Measurements from ENCODE around the gene HOXC6. TPM values are rescaled to one million over a fixed set of nuclear protein-coding genes. Genes with fewer than 3 reads are reported as not detected.

The HOXC6 gene
- total and polyA plus RNA-seq, 2 of the 13 experiments (the other 11 are each of a cell fraction or from before 2014, with no cell fraction given), result not detected

- TF ChIP-seq THAP11 (CRISPR knock-in tag; IDR thresholded peaks at IDR 0.05) (no peak), TCF7L2 (IDR thresholded peaks at IDR 0.05; ENCODE audit: low read depth, low read length) (no peak), ZNF607 (CRISPR knock-in tag; IDR thresholded peaks at IDR 0.05; ENCODE audit: borderline replicate concordance) (no peak), SMAD3 (CRISPR knock-in tag; IDR thresholded peaks at IDR 0.05) (no peak), ZNF484 (CRISPR knock-in tag; IDR thresholded peaks at IDR 0.05; ENCODE audit: borderline replicate concordance, low read depth) (no peak)
Measured at GRCh38 chr12:54017027-54017788, 11.0 kb upstream of the HOXC6 start (continued).

GRCh38 chr12:54017878-54018467 lies 10.3 kb upstream of the HOXC6 start:
- Histone ChIP-seq H3K27me3 (ENCODE audit: control insufficient read depth in 1 of 2, insufficient read depth in 2 of 2, low read length in 2 of 2) (peaks cover 7 to 58% of the 10 kb centered on the region in 2 experiments), H3K9ac (ENCODE audit: insufficient read depth, low read depth, low read length) (no peak overlapping the region), H3K9me3 (ENCODE audit: low read length) (no peaks in the 10 kb centered on the region), H3K27ac (ENCODE audit: extremely low read length, insufficient read depth, low read length) (no peak overlapping the region), H3K4me2 (ENCODE audit: low read depth, low read length) (peak overlapping the region; percentile 81), H4K20me1 (ENCODE audit: insufficient read depth, low read length) (no peaks in the 10 kb centered on the region), H3K4me1 (ENCODE audit: insufficient read depth, low read length) (peaks cover 5% of the 10 kb centered on the region; the same call in 1 of the 2 replicates), H3K36me3 (replicated peaks in 1 of 2; ENCODE audit: control insufficient read depth in 1 of 2, insufficient read depth in 2 of 2, low read length in 2 of 2) (no peaks in the 10 kb centered on the region), H3K4me3 (replicated peaks in 1 of 3; ENCODE audit: insufficient read depth in 1 of 3, low read depth in 2 of 3, low read length in 3 of 3) (peak overlapping the region; percentile 49 to 69 (median 60); a peak in 5 of 6 replicates), H2AFZ (ENCODE audit: low read length) (peak overlapping the region; percentile 63), H3K79me2 (ENCODE audit: insufficient read depth, low read length) (no peaks in the 10 kb centered on the region)
- CTCF ChIA-PET (ENCODE audit: low intra/inter-chr PET ratio, low total read pairs), result no interaction called here
- ATAC-seq, result peak; percentile 85
- intact Hi-C loops (cut with micrococcal nuclease; ENCODE audit: unreplicated experiment) (no loop called here), in situ Hi-C loops (cut with HindIII; ENCODE audit: extremely low pct_ligation_motif_present, low pct_unique_long_range_greater_than_20kb) (loop anchor here (10.0 kb wide), 1 partner anchor 347 kb away; the partner anchor contains the start of gene GPR84)
- POLR2A ChIA-PET, result interaction anchor here (0.8 kb wide), 1 partner anchor 9 kb away, joined by 3 read pairs; the partner anchor contains the start of gene HOXC8
- no TSS peak for BruUV-seq (replicated peaks)
- 47% methylated on average over 17 of the region's 34 CpGs for WGBS (ENCODE audit: low lambda C conversion rate)
- DNase-seq (ENCODE audit: low spot score), result no peak
- no peak for FAIRE-seq
- TF ChIP-seq ZNF883 (CRISPR knock-in tag; IDR thresholded peaks at IDR 0.05; ENCODE audit: not compliant biosample characterization) (no peak), ZNF891 (CRISPR knock-in tag; IDR thresholded peaks at IDR 0.05) (0 out of 2 replicates have a peak, but pooled peaks have one; percentile 6), ZNF280B (CRISPR knock-in tag; IDR thresholded peaks at IDR 0.05; ENCODE audit: borderline replicate concordance) (0 out of 2 replicates have a peak, but pooled peaks have one; percentile 47), ZFP91 (CRISPR knock-in tag; IDR thresholded peaks at IDR 0.05; ENCODE audit: borderline replicate concordance) (peak; percentile 22; the same call in 1 of the 2 replicates), ZFX (CRISPR knock-in tag; IDR thresholded peaks at IDR 0.05; ENCODE audit: low read depth) (peak; percentile 70), ATRX (CRISPR knock-in tag; IDR thresholded peaks at IDR 0.05; ENCODE audit: borderline replicate concordance) (no peak), ZSCAN22 (CRISPR knock-in tag; IDR thresholded peaks at IDR 0.05) (no peak), NFYC (CRISPR knock-in tag; IDR thresholded peaks at IDR 0.05) (no peak), CBX5 (CRISPR knock-in tag; IDR thresholded peaks at IDR 0.05; ENCODE audit: borderline replicate concordance) (no peak), ZNF550 (CRISPR knock-in tag; IDR thresholded peaks at IDR 0.05; ENCODE audit: borderline replicate concordance) (no peak), ZBTB38 (CRISPR knock-in tag; IDR thresholded peaks at IDR 0.05) (peak; percentile 19; the same call in 1 of the 2 replicates), RBM22 (optimal IDR thresholded peaks at IDR 0.05; ENCODE audit: low read length) (no peak), TBX2 (CRISPR knock-in tag; IDR thresholded peaks at IDR 0.05; ENCODE audit: borderline replicate concordance) (peak; percentile 33; the same call in 1 of the 2 replicates)

All from HepG2 (cell line).